Measurements from ENCODE around the gene MTREX.

Gene MTREX

GRCh38 chr5:55383254-55383653 is 75.5 kb downstream of the MTREX start:
- DNase-seq (ENCODE audit: low read depth in 2 of 2) = no peak

DNA sequence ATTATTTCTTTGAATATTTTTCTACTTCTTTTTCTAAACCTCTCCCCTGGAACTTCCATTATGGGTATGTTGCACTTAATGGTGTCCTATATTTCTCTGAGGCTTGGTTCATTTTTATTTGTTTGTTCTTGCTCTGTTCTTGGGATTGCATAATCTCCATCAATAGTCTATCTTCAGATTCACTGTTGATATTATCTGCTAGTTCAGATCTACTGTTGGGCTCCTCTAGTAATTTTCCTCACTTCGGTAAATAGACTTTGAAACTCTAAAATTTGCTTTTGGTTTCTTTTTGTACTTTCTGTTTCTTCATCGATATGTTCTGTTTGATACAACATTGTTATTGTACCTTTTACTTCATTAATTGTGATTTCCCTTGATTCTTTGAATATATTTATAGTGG is 76.3 kb downstream of the MTREX start:
- no peak for DNase-seq (ENCODE audit: low read depth in 2 of 2)

- DNase-seq (ENCODE audit: low read depth in 2 of 2) = no peak
These were observed 77.4 kb downstream of the MTREX start for GRCh38 chr5:55385227-55385626.

GRCh38 chr5:55385846-55386245 is 78.1 kb downstream of the MTREX start:
- DNase-seq (ENCODE audit: low read depth in 2 of 2) = no peak

GRCh38 chr5:55386356-55386755 is 78.6 kb downstream of the MTREX start:
- no peak for DNase-seq (ENCODE audit: low read depth in 2 of 2)

GRCh38 chr5:55387865-55388264 is 80.1 kb downstream of the MTREX start:
- no peak for DNase-seq (ENCODE audit: low read depth in 2 of 2)

- no peak for DNase-seq (ENCODE audit: low read depth in 2 of 2)
These were observed 83.9 kb downstream of the MTREX start for GRCh38 chr5:55391707-55392106.

DNA sequence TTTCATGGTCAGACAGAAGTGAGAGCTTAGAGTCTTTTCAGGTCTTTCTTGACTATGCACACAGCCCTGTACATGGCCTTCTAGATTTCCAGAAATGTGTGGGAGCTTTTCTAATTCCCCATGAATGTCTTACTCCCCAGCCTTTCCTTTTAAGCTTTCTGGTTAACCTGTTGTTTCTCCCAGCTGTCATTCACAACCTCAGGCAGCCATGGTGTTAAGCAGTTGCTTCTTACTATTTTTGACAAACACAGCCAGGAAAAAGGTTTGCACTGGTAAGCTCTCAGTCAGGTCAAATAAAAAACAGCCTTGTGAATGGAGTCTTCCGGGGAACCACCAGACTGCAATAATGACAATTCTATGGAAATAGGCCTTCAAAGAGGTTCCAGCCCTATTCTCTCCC is 84.9 kb downstream of the MTREX start:
- DNase-seq (ENCODE audit: low read depth in 2 of 2) = no peak

- DNase-seq (ENCODE audit: low read depth in 2 of 2) = no peak
These were observed 85.8 kb downstream of the MTREX start for GRCh38 chr5:55393501-55394175.

DNA sequence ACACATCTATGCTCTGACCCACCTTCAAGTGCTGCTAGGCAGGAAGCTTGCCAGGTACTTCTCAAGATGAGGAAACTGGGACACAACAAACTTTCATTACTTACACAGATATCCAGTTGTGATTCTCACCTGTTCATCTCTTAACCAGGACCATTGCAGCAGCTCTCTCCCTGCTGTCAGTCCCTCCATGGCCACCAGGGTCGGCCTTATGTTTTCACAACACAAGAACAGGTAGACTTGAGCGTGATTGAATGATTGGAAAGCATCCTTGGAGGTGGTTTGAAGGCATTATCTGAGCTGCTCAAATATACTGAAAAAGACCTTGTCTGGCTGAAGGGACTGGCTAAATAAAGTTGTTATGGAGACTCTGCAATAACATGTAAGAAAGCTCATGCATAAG is 94.4 kb downstream of the MTREX start:
- DNase-seq (ENCODE audit: low read depth in 2 of 2) = no peak

GRCh38 chr5:55406292-55406691 is 98.5 kb downstream of the MTREX start:
- DNase-seq (ENCODE audit: low read depth in 2 of 2) = no peak

GRCh38 chr5:55407059-55407684 is 99.4 kb downstream of the MTREX start:
- no peak for DNase-seq (ENCODE audit: low read depth in 2 of 2)

- DNase-seq (ENCODE audit: low read depth in 2 of 2) = no peak
These were observed 100.2 kb downstream of the MTREX start for GRCh38 chr5:55407984-55408383.

DNA sequence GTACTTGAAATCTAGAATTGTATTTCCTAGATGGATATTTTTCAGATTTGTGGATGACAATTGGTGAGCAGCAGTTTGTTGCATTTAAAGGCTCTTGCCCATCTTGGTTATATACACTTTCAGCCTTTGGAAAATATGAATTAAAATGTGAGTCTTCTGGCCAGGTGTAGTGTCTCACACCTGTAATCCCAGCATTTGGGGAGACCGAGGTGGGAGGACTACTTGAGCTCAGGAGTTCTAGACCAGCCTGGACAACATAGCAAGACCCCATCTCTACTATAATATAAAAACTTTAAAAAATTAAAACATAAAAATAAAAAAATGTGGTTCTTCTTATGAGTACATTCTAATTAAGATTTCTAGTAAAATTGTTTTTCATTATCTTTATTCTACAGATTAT is 102.0 kb downstream of the MTREX start:
- no peak for DNase-seq (ENCODE audit: low read depth in 2 of 2)

- no peak for DNase-seq (ENCODE audit: low read depth in 2 of 2)
These were observed 103.1 kb downstream of the MTREX start for GRCh38 chr5:55410845-55411244.

DNA sequence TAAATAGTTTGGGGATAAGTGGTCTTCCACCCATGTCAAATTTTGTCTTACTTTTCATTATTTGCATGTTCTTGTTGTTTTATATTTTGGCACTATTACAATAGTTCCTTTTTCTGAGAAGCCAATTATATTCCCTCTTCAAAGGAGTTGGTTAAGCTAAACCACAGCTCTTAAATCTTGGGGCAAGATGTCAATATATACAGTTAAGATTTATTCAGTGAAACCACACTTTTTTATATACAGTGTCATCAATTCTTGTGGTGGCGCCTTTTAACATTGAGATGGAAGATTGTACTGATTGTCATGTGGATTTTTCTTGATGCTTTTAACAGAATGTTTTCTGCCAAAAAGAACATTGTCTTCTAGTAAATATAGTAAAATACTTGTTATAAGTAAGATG is 104.1 kb downstream of the MTREX start:
- DNase-seq (ENCODE audit: low read depth in 2 of 2) = no peak

DNA sequence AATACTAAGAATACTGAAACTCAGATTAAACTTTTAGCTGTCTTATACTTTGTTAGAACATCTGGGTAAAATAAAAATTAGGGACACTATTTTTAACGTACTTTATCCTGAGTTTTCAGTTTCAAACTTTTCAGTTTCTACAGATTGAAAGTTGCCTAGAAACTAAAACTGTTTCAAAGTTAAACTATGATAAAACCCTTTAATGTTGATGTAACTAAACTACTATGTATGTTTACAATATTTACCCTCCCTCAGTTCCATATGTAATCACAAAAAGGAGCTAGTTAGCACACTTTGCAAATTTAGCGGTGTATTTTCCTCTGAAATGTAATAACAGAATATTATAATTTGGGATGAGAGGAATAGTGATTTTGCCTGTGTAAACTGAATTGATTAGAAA is 105.9 kb downstream of the MTREX start:
- DNase-seq (ENCODE audit: low read depth in 2 of 2) = no peak

DNA sequence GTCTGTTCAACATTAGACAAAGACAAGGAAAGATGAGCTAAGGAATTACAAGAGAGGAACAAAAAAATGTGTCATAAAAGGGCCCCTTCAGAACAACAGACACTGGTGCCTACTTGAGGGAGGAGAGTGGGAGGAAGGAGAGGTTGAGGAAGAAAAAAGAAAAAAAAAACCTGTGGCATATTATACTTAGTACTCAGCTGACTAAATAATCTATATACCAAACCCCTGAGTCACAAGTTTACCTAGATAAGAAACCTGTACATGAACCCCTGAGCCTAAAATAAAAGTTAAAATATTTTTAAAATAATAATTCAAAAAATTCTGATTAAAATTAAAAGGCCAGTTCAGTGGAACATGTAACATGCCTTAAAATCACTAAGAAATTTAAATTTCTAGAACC is 107.3 kb downstream of the MTREX start:
- DNase-seq (ENCODE audit: low read depth in 2 of 2) = no peak

- no peak for DNase-seq (ENCODE audit: low read depth in 2 of 2)
These were observed 108.5 kb downstream of the MTREX start for GRCh38 chr5:55416306-55416705.

GRCh38 chr5:55418994-55419968 is 111.5 kb downstream of the MTREX start:
- DNase-seq (ENCODE audit: low read depth in 2 of 2) = no peak

DNA sequence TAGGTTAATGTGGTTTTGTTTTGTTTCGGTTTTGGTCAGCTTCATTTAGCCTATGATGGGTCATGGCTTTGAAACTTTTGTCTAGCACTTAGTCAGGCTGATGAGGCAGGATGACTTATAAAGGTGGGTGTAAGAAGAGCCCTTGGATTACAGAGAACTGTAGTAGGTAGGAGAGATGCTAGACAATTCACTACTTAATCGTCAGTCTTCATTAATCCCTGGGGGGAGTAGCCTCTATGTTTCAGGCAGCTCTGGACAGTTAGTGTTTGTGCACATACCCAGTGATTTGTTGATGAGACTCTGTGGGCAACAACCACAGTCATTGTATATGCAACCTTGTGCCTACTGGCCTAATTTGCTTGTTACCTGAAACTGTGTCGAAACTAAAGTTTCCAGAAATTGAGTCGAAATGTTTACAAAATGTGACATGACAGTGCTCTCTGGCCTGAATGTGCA is 113.3 kb downstream of the MTREX start:
- no peak for DNase-seq (ENCODE audit: low read depth in 2 of 2)

DNA sequence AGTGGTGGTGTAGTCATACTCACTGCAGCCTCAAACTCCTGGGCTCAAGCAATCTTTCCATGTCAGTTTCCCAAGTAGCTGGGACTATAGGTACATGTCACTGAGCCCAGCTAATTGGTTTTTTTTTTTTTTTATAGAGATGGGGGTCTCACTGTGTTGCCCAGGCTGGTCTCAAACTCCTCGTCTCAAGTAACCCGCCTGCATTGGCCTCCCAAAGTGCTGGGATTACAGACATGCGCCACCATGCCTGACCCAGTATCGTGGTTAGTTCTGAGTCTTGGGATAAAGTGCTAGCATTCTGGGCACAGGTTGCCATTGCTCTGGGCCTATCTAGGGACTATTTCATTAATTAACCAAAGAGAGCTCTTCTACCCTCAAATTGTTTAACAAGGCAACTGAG is 118.7 kb downstream of the MTREX start:
- DNase-seq (ENCODE audit: low read depth in 2 of 2) = no peak

GRCh38 chr5:55427157-55427556 is 119.4 kb downstream of the MTREX start:
- no peak for DNase-seq (ENCODE audit: low read depth in 2 of 2)
